B cell (primary cell): ENCODE results near the gene PLEKHH1. TPM values are rescaled to one million over a fixed set of nuclear protein-coding genes. Genes with fewer than 3 reads are reported as not detected.

Experiments used
- ATAC-seq: fragments of 200-7000 bp; cut with Tn5 transposase; one replicate; pipeline ENCODE4 v1.10.0; 2021; ENCODE audit warnings: low read depth, mild to moderate bottlenecking, moderate number of reproducible peaks, moderate library complexity
- CTCF ChIA-PET: fragments of 350-600 bp; sonication (Branson Sonifier 250); formaldehyde crosslinking; loops from one replicate; lab custom pipeline; 2021; ENCODE audit warnings: antibody characterized with exemption, inconsistent platforms; lab: Charles Lee
- POLR2A ChIA-PET: fragments of 350-600 bp; sonication (Branson Sonifier 250); formaldehyde crosslinking; loops from one replicate; lab custom pipeline; 2021; ENCODE audit warnings: antibody characterized with exemption; lab: Charles Lee
- DNase-seq: peaks from one replicate; pipeline ENCODE4 v3.0.0; 2013
- H2AFZ ChIP-seq: 2 replicates; pipeline ENCODE4 v1.6.1; 2012; ENCODE audit warnings: mild to moderate bottlenecking, low read depth, low read length; ENCODE audit not compliant: insufficient read depth, poor library complexity, severe bottlenecking
- H3K27ac ChIP-seq, 2 donors: 1 replicate in 1 of 2; 2 replicates in 1 of 2; pipeline ENCODE4 v1.5.1; 2012 to 2013; ENCODE audit warnings: low read length in 2 of 2, mild to moderate bottlenecking in 2 of 2, moderate library complexity in 1 of 2
- H3K27me3 ChIP-seq, 4 experiments: fragments of 200-600 bp in 1 of 4; sonication (generic) in 1 of 4; replicated peaks in 1 of 4; 1 replicate in 2 of 4; 2 replicates in 2 of 4; pipeline versions ENCODE4 v1.6.1 to v1.7.0; 2013 to 2016; ENCODE audit warnings: low read length in 3 of 4, mild to moderate bottlenecking in 2 of 4, mixed read lengths in 1 of 4, moderate library complexity in 1 of 4; ENCODE audit not compliant: insufficient read depth in 4 of 4, control insufficient read depth in 3 of 4; ENCODE audit errors: control extremely low read depth in 1 of 4
- H3K36me3 ChIP-seq, 2 experiments: replicated peaks in 1 of 2; 1 replicate in 1 of 2; 2 replicates in 1 of 2; pipeline versions ENCODE4 v1.6.1 to v1.7.1; 2013; ENCODE audit warnings: low read length in 1 of 2; ENCODE audit not compliant: insufficient read depth in 2 of 2, control insufficient read depth in 1 of 2; ENCODE audit errors: control extremely low read depth in 1 of 2, extremely low read depth in 1 of 2
- H3K4me1 ChIP-seq, 2 donors: fragments of 200-600 bp in 1 of 2; sonication (generic) in 1 of 2; 1 replicate in 1 of 2; 2 replicates in 1 of 2; pipeline versions ENCODE4 v1.5.1 to v1.6.1; 2013 to 2017; ENCODE audit warnings: low read length in 2 of 2; ENCODE audit not compliant: control insufficient read depth in 2 of 2, insufficient read depth in 2 of 2
- H3K4me2 ChIP-seq: replicated peaks from 2 replicates; pipeline ENCODE3; 2012; ENCODE audit warnings: mild to moderate bottlenecking, low read depth, low read length; ENCODE audit not compliant: poor library complexity, severe bottlenecking
- H3K4me3 ChIP-seq, 5 experiments: fragments of 200-600 bp in 1 of 5; sonication (generic) in 1 of 5; 1 replicate in 3 of 5; 2 replicates in 2 of 5; pipeline versions ENCODE4 v1.5.1 to v1.7.0; 2011 to 2016; ENCODE audit warnings: low read length in 4 of 5, mild to moderate bottlenecking in 4 of 5, low read depth in 2 of 5, control low read depth in 1 of 5, moderate library complexity in 1 of 5; ENCODE audit not compliant: insufficient read depth in 1 of 5; ENCODE audit errors: control extremely low read depth in 1 of 5, extremely low read depth in 1 of 5
- H3K79me2 ChIP-seq: fragments of 200-600 bp; sonication (generic); one replicate; pipeline ENCODE4 v1.6.0; 2016; ENCODE audit warnings: low read length; ENCODE audit not compliant: control insufficient read depth, insufficient read depth
- H3K9ac ChIP-seq: fragments of 200-600 bp; sonication (generic); 2 replicates; pipeline ENCODE4 v1.6.1; 2017; ENCODE audit warnings: mild to moderate bottlenecking, low read length, moderate library complexity
- H3K9me3 ChIP-seq, 3 donors: one replicate each; pipeline versions ENCODE4 v1.6.1 to v1.7.1; 2013; ENCODE audit warnings: low read length in 2 of 3; ENCODE audit not compliant: control insufficient read depth in 2 of 3, insufficient read depth in 1 of 3; ENCODE audit errors: control extremely low read depth in 1 of 3
- H4K20me1 ChIP-seq: 2 replicates; pipeline ENCODE4 v1.6.0; 2012; ENCODE audit warnings: mild to moderate bottlenecking, low read length; ENCODE audit not compliant: insufficient read depth, control insufficient read depth, poor library complexity, severe bottlenecking
- H3K27ac Mint-ChIP-seq: one replicate; pipeline ENCODE4 v1.8.0; 2021; ENCODE audit warnings: mixed read lengths
- H3K27me3 Mint-ChIP-seq: one replicate; pipeline ENCODE4 v1.8.0; 2021; ENCODE audit warnings: mixed read lengths
- H3K4me1 Mint-ChIP-seq: one replicate; pipeline ENCODE4 v1.8.0; 2021; ENCODE audit warnings: mixed read lengths
- H3K4me3 Mint-ChIP-seq: one replicate; pipeline ENCODE4 v1.8.0; 2021; ENCODE audit warnings: mixed read lengths
- H3K9me3 Mint-ChIP-seq: one replicate; pipeline ENCODE4 v1.8.0; 2022; ENCODE audit warnings: mixed read lengths; ENCODE audit not compliant: insufficient read depth
- EZH2 ChIP-seq: IDR thresholded peaks from 2 replicates; pipeline ENCODE4 v1.6.1; 2012; ENCODE audit warnings: borderline replicate concordance, low read depth, mild to moderate bottlenecking, moderate library complexity, low read length; ENCODE audit not compliant: insufficient read depth, poor library complexity, severe bottlenecking
- WGBS: methylation state at CpG from one replicate; pipeline ENCODE4 v1.1.5; 2013; ENCODE audit warnings: missing lambda C conversion rate; ENCODE audit not compliant: insufficient coverage; 5-methylcytosine and 5-hydroxymethylcytosine counted together
- intact Hi-C: fragments of 100-400 bp; cut with micrococcal nuclease; formaldehyde crosslinking; loops from one replicate; pipeline ENCODE4 v1.10.0; 2022
- polyA plus RNA-seq: library from polyadenylated mRNA; depleted of rRNA; stranded (reverse); fragments of >200 nt; gene quantifications from 2 replicates; pipeline ENCODE4 v1.2.3, GENCODE V29; 2012
- total RNA-seq, 2 donors: library from RNA; stranded (reverse); fragments of 120-200 nt in 1 of 2; gene quantifications; 1 replicate in 1 of 2; 2 replicates in 1 of 2; pipeline versions ENCODE4 v1.2.3 to v1.2.4, GENCODE V29; 2013 to 2022
- TF ChIP-seq, protein P1 (sequence below): fragments of 200-600 bp; IDR thresholded peaks from one replicate; pipeline ENCODE4 v1.8.0; 2022; ENCODE audit warnings: antibody characterized with exemption, mild to moderate bottlenecking

Gene PLEKHH1
- total and polyA plus RNA-seq, 2 donors (not counting 1 experiment from before 2014, with no cell fraction given): 0.17 to 0.37 TPM

- ATAC-seq (no peak), DNase-seq (no peak)
- no peak overlapping the region for H3K9ac ChIP-seq
- CTCF ChIA-PET: interaction anchor here (1.4 to 3.9 kb wide), 3 partner anchors 10 to 103 kb away, joined by 4 to 16 read pairs (median 11); no protein-coding TSS in a partner anchor
- no peak overlapping the region for H3K27ac ChIP-seq
- peaks cover 0 to 46% (median 22%) of the 10 kb centered on the region in 4 experiments for H3K27me3 ChIP-seq
- peaks cover 7% of the 10 kb centered on the region for H3K4me1 Mint-ChIP-seq
- H3K4me1 ChIP-seq: peaks cover 11 to 15% of the 10 kb centered on the region in 2 donors
- H3K27me3 Mint-ChIP-seq: peaks cover 50% of the 10 kb centered on the region
- H3K9me3 Mint-ChIP-seq: no peaks in the 10 kb centered on the region
- no peaks in the 10 kb centered on the region for H3K79me2 ChIP-seq
- no peak overlapping the region for H3K4me3 Mint-ChIP-seq
- H3K4me3 ChIP-seq: no peak overlapping the region
- peaks cover 0 to 2% (median 0%) of the 10 kb centered on the region in 3 donors for H3K9me3 ChIP-seq
- no peak overlapping the region for H2AFZ ChIP-seq
- 93% methylated on average over 3 of the region's 5 CpGs for WGBS
- H3K4me2 ChIP-seq: no peak overlapping the region
- no peak overlapping the region for H3K27ac Mint-ChIP-seq
- POLR2A ChIA-PET: no interaction called here
- intact Hi-C loops: no loop called here
- no peaks in the 10 kb centered on the region for H3K36me3 ChIP-seq
- H4K20me1 ChIP-seq: no peaks in the 10 kb centered on the region
- TF ChIP-seq EZH2: no peak
- TF ChIP-seq, protein P1, sequence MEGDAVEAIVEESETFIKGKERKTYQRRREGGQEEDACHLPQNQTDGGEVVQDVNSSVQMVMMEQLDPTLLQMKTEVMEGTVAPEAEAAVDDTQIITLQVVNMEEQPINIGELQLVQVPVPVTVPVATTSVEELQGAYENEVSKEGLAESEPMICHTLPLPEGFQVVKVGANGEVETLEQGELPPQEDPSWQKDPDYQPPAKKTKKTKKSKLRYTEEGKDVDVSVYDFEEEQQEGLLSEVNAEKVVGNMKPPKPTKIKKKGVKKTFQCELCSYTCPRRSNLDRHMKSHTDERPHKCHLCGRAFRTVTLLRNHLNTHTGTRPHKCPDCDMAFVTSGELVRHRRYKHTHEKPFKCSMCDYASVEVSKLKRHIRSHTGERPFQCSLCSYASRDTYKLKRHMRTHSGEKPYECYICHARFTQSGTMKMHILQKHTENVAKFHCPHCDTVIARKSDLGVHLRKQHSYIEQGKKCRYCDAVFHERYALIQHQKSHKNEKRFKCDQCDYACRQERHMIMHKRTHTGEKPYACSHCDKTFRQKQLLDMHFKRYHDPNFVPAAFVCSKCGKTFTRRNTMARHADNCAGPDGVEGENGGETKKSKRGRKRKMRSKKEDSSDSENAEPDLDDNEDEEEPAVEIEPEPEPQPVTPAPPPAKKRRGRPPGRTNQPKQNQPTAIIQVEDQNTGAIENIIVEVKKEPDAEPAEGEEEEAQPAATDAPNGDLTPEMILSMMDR: no peak
Observed at GRCh38 chr14:67529947-67530935, 2.8 kb upstream of the PLEKHH1 start.
